Activated naive CD8-positive, alpha-beta T cell treated with anti-CD3 and anti-CD28 coated beads, Interleukin-2, amount 10 ng/mL, durations not matched to agents 7 days and 5 days (primary cell): Measurements from ENCODE around the gene HFM1. TPM values are rescaled to one million over a fixed set of nuclear protein-coding genes. Genes with fewer than 3 reads are reported as not detected.

Source experiments
- ATAC-seq: fragments of 150-1000 bp; cut with Tn5 transposase; one replicate; pipeline ENCODE4 v1.10.0; 2021; ENCODE audit warnings: low read depth, moderate library complexity
- POLR2A ChIA-PET: fragments of 350-600 bp; sonication (Branson Sonifier 250); formaldehyde crosslinking; loops from one replicate; lab custom pipeline; 2021; ENCODE audit warnings: antibody characterized with exemption; lab: Charles Lee
- DNase-seq: peaks from one replicate; pipeline ENCODE4 v3.0.0; 2021
- H3K27ac Mint-ChIP-seq: one replicate; pipeline ENCODE4 v1.8.0; 2022; ENCODE audit warnings: mild to moderate bottlenecking, mixed read lengths
- H3K27me3 Mint-ChIP-seq: one replicate; pipeline ENCODE4 v1.8.0; 2022; ENCODE audit warnings: mild to moderate bottlenecking, moderate library complexity, mixed read lengths
- H3K36me3 Mint-ChIP-seq: one replicate; pipeline ENCODE4 v1.8.0; 2021; ENCODE audit warnings: mild to moderate bottlenecking, mixed read lengths
- H3K4me1 Mint-ChIP-seq: one replicate; pipeline ENCODE4 v1.8.0; 2021; ENCODE audit warnings: mixed read lengths
- H3K4me3 Mint-ChIP-seq: one replicate; pipeline ENCODE4 v1.8.0; 2022; ENCODE audit warnings: mild to moderate bottlenecking, moderate library complexity, mixed read lengths
- H3K9me3 Mint-ChIP-seq: one replicate; pipeline ENCODE4 v1.8.0; 2021; ENCODE audit warnings: mixed read lengths
- total RNA-seq, 2 experiments: library from RNA; stranded (reverse); gene quantifications; one replicate each; pipeline ENCODE4 v1.2.3, GENCODE V29; 2021

HFM1 gene
- total RNA-seq, 2 experiments from 2014 or later, result not detected

DNA sequence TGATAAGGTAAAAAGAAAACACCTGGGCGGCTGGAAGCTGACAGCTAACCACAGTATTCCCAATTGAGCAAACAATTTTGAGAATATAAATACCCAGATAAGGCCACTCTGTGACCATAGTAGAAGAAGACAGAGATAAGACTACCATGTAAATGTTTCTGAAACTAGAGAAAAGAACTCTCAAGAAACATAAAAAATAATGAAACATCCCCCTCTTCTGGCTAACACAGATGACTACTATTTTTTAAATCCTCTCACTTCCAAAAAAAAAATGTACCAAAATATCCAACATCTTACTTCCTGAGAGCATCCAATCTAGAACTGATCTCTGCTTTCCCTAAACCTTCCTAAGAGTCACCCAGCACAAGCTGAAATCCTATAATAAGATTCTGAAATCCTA is 125.9 kb downstream of the HFM1 start:
- no peak overlapping the region for H3K27ac Mint-ChIP-seq
- ATAC-seq (no peak), DNase-seq (no peak)
- no peak overlapping the region for H3K4me3 Mint-ChIP-seq
- no peaks in the 10 kb centered on the region for H3K9me3 Mint-ChIP-seq
- H3K36me3 Mint-ChIP-seq, result no peaks in the 10 kb centered on the region
- H3K27me3 Mint-ChIP-seq, result peaks cover 7% of the 10 kb centered on the region
- POLR2A ChIA-PET, result no interaction called here
- no peaks in the 10 kb centered on the region for H3K4me1 Mint-ChIP-seq

DNA sequence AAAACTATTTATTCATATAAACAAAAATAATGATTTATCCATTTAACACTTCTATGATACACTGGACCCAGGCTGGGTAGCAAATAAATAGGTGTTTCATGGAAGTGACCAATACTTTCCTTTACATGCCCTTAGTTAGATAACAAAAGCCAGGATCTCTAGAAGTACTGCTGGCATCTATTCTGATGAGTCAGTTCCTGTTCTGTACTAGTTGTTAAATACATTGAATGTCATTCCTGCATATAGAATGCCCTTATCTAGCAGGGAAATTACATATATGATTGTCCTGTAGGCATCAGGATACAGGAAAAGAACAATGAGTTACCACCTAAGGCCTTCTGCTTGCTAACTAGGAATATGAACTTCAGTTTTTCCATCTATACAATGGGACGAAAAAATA is 130.8 kb downstream of the HFM1 start:
- H3K27me3 Mint-ChIP-seq, result peaks cover 2% of the 10 kb centered on the region
- no peak for ATAC-seq
- POLR2A ChIA-PET, result no interaction called here
- no peaks in the 10 kb centered on the region for H3K4me1 Mint-ChIP-seq
- DNase-seq, result no peak
- H3K27ac Mint-ChIP-seq, result no peak overlapping the region
- no peak overlapping the region for H3K4me3 Mint-ChIP-seq
- H3K9me3 Mint-ChIP-seq, result no peaks in the 10 kb centered on the region
- H3K36me3 Mint-ChIP-seq, result no peaks in the 10 kb centered on the region

DNA sequence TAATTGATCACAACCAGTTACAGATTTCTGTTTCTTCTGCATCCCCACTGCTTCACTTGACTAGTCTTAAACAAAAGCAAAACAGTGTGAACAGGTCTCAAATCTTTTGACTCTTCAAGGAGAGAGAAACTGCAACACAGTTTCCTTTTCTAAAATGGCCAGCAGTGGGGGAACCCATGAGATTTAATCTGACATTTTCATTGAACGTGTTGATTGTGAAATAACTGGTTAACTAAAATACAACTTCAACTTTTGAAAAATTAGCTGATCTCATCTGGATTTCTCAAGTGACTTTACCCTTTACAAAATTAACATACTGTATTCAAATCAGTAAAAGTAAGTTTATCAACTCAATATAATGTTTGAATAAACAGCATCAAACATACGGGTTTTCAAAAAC is 143.0 kb downstream of the HFM1 start:
- peaks cover 5% of the 10 kb centered on the region for H3K27me3 Mint-ChIP-seq
- no peaks in the 10 kb centered on the region for H3K4me1 Mint-ChIP-seq
- POLR2A ChIA-PET, result no interaction called here
- H3K4me3 Mint-ChIP-seq, result no peak overlapping the region
- H3K9me3 Mint-ChIP-seq, result no peaks in the 10 kb centered on the region
- ATAC-seq (no peak), DNase-seq (no peak)
- no peaks in the 10 kb centered on the region for H3K36me3 Mint-ChIP-seq
- H3K27ac Mint-ChIP-seq, result no peak overlapping the region

DNA sequence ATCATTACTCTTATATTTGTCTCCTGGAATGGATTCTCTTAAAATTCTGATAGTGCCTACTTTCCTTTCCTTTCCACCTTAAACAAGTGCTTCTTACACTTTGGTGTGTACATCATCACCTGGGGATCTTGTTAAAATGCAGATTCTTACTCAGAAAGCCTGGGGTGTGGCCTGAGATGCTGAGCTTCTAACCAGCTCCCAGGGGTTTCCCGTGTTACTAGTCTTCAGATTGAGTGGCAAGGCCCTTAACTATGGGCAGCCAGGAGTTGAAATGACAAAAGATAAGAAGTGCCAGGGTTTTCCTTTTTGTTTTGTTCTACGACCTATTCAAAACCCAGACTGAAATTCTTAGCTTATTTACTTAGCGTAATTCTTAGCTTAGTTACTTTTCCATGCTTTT is 159.2 kb downstream of the HFM1 start:
- no peak for DNase-seq
- peaks cover 18% of the 10 kb centered on the region for H3K27me3 Mint-ChIP-seq
- POLR2A ChIA-PET, result no interaction called here
- H3K4me3 Mint-ChIP-seq, result no peak overlapping the region
- no peaks in the 10 kb centered on the region for H3K9me3 Mint-ChIP-seq
- no peak overlapping the region for H3K27ac Mint-ChIP-seq
- no peaks in the 10 kb centered on the region for H3K36me3 Mint-ChIP-seq
- no peaks in the 10 kb centered on the region for H3K4me1 Mint-ChIP-seq
- ATAC-seq, result no peak

DNA sequence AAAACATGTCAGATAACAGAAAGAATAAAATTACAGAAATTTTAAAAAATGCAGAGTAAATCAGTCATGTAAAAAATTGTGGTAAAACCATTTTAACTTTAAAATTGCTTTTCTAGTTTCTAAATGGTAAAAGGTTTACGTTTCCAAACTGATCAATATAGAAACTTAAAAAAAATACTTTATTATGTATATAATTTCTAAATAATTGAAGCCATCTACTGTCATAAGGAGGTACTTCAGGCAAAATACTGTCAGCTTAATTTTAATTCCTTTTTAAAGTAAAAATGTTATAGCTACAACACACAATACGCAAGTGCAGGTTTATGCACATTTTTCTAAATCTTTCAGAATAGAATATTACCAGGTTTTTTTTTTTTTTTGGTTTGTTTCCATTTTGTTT is 159.9 kb downstream of the HFM1 start:
- Mint-ChIP-seq H3K4me1 (no peaks in the 10 kb centered on the region), H3K27ac (no peak overlapping the region), H3K36me3 (no peaks in the 10 kb centered on the region), H3K9me3 (no peaks in the 10 kb centered on the region), H3K27me3 (peaks cover 20% of the 10 kb centered on the region), H3K4me3 (no peak overlapping the region)
- ATAC-seq (no peak), DNase-seq (no peak)
- POLR2A ChIA-PET, result no interaction called here

DNA sequence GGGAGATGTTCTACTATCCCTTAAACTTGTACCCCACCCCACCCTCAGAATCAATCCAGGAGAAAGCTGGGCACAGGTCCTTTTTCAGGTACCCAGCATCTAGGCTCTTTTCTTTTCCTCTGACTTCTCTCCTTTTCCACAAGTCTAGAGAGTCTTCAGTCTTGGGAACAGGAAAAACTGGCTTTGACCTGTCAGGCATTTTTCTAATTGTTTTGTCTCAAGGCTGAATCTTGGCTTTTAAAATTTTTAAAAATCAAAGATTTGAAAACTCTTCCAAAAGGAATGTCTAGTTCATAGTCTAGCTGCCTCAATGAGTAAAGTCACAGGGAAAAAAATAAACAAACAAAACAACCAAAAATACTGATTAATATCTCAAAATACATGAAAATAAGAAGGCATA is 161.5 kb downstream of the HFM1 start:
- H3K27ac Mint-ChIP-seq, result no peak overlapping the region

DNA sequence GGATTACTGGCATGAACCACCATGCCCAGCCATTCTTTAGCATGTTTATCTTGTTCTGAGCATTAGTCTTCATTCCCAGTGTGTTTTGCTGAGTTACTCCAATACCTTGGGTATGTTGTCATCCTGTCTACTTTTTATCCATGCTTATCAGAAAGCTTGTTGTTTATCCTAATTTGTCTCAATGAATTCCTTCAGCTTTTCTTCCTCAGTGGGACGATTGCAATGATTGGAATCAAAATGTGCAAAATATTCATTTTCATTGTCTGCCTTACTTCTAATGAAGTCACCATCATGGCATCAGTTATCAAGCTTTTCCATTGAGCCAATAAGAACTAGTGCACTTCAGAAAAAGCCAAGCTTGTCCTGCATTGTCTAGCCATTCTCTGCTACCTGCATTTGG is 170.5 kb downstream of the HFM1 start:
- POLR2A ChIA-PET, result no interaction called here
- Mint-ChIP-seq H3K4me3 (no peak overlapping the region), H3K27me3 (peaks cover 5% of the 10 kb centered on the region), H3K27ac (no peak overlapping the region), H3K36me3 (no peaks in the 10 kb centered on the region), H3K9me3 (no peaks in the 10 kb centered on the region), H3K4me1 (no peaks in the 10 kb centered on the region)
- DNase-seq (no peak), ATAC-seq (no peak)

More for the DNA sequence above, 161.5 kb downstream of the HFM1 start:
- no peaks in the 10 kb centered on the region for H3K9me3 Mint-ChIP-seq
- POLR2A ChIA-PET, result no interaction called here
- no peaks in the 10 kb centered on the region for H3K36me3 Mint-ChIP-seq
- H3K27me3 Mint-ChIP-seq, result peaks cover 18% of the 10 kb centered on the region
- H3K4me1 Mint-ChIP-seq, result no peaks in the 10 kb centered on the region
- no peak overlapping the region for H3K4me3 Mint-ChIP-seq
- no peak for DNase-seq
- no peak for ATAC-seq

DNA sequence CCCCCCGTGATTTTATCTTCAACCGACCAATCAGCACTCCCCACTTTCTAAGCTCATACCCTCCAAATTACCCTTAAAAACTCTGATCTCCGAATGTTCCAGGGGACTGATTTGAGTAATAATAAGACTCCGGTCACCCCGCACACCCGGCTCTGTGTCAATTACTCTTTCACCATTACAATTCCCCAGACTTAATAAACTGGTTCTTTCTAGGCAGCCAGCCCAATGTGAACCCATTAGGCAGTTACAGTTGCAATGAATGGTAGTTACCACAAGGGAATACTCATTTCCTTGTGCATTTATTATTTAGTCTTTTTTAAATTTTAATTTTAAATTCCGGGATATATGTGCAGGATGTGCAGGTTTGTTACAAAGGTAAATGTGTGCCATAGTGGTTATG is 177.9 kb downstream of the HFM1 start:
- Mint-ChIP-seq H3K4me3 (no peak overlapping the region), H3K27me3 (no peaks in the 10 kb centered on the region), H3K36me3 (no peaks in the 10 kb centered on the region), H3K9me3 (peaks cover 1% of the 10 kb centered on the region), H3K27ac (no peak overlapping the region), H3K4me1 (no peaks in the 10 kb centered on the region)
- no peak for DNase-seq
- no peak for ATAC-seq
- POLR2A ChIA-PET, result no interaction called here

DNA sequence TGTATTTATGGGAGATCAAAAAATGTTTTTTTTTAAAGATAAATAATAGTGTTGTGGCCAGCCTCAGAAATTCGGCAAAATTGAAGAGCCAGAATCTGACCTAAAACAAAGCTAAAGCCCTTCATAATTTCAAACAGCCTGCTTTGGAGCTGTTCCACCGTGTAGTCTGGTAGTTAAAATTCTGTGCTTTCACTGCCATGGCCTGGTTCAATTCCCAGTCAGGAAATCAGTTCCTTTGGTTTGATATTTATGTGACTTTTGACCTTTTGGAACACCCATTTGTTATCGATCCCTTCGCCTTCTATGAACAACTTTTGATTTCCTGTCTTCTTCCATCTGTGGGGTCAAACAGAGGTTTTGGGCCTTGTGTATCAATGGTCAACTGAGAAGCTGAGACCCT is 179.8 kb downstream of the HFM1 start:
- Mint-ChIP-seq H3K27ac (no peak overlapping the region), H3K9me3 (peaks cover 7% of the 10 kb centered on the region), H3K36me3 (no peaks in the 10 kb centered on the region), H3K4me3 (no peak overlapping the region), H3K4me1 (no peaks in the 10 kb centered on the region), H3K27me3 (no peaks in the 10 kb centered on the region)
- POLR2A ChIA-PET, result no interaction called here
- DNase-seq (no peak), ATAC-seq (no peak)

DNA sequence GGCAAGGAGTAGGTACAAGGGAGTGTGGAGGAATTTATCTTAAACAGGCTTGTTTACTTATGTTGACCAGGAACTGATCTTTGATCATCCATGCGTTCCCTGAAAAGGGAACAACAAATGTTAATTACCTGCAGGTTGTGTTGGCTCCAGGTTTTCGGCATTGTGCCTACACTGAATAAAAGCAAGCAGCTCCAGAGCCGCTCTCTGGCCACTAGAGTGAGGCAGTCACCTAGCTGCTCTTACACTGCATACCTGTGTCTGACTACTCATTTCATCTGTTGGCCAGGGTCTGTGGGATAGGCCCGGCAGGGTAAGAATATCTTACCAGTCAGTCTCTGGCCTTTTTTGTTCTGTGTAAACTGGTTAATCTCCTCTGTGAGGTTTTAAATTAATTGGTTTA is 183.6 kb downstream of the HFM1 start:
- Mint-ChIP-seq H3K36me3 (no peaks in the 10 kb centered on the region), H3K9me3 (peaks cover 17% of the 10 kb centered on the region), H3K27me3 (no peaks in the 10 kb centered on the region), H3K4me3 (no peak overlapping the region), H3K4me1 (no peaks in the 10 kb centered on the region), H3K27ac (no peak overlapping the region)
- no peak for ATAC-seq
- DNase-seq, result no peak
- POLR2A ChIA-PET, result no interaction called here

DNA sequence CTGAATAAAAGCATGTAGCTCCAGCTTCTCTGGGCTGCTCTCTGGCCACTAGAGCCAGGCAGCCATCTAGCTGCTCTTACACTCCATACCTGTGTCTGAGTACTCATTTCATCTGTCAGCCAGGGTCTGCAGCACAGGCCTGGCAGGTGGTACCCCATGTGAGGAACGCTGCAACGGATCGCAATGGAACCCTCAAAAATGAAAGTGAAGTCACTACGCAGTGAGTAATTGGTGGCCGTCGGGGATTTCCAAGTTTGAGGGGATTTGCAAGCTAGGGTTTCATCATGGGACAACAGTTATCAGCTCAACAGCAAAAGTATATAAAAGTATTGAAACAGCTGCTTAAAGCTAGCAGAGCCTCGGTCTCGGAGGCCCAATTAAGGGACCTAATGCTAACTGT is 186.7 kb downstream of the HFM1 start:
- Mint-ChIP-seq H3K4me1 (no peaks in the 10 kb centered on the region), H3K27me3 (no peaks in the 10 kb centered on the region), H3K4me3 (no peak overlapping the region), H3K9me3 (peaks cover 16% of the 10 kb centered on the region), H3K27ac (no peak overlapping the region), H3K36me3 (no peaks in the 10 kb centered on the region)
- DNase-seq (no peak), ATAC-seq (no peak)
- POLR2A ChIA-PET, result no interaction called here

Other genes with a start within 250 kb of the HFM1 start
- gene CDC7, start 96.0 kb upstream of the HFM1 start, total RNA-seq, result 10 to 100 TPM; 22.8 to 24.0 TPM